GM23338 (cell line): ENCODE data around the gene CAMKK2. TPM values are rescaled to one million over a fixed set of nuclear protein-coding genes. Genes with fewer than 3 reads are reported as not detected.

Source experiments
- ATAC-seq: fragments of 200-7000 bp; cut with Tn5 transposase; 3 replicates; pipeline ENCODE4 v1.9.1; 2020
- DNase-seq: peaks from one replicate; pipeline ENCODE4 v3.0.0-alpha.2; 2015; ENCODE audit warnings: low spot score
- H2AFZ ChIP-seq: fragments of 200-600 bp; sonication (generic); 2 replicates; pipeline ENCODE4 v1.8.0; 2016; ENCODE audit warnings: antibody characterized with exemption, mild to moderate bottlenecking, moderate library complexity
- H3F3A ChIP-seq: fragments of 200-600 bp; sonication (generic); replicated peaks from 2 replicates; pipeline ENCODE4 v1.8.0; 2017; ENCODE audit warnings: antibody characterized with exemption, mixed run types, low read depth
- H3K27ac ChIP-seq: fragments of 200-600 bp; sonication (generic); 2 replicates; pipeline ENCODE4 v1.6.1; 2016; ENCODE audit warnings: low read depth
- H3K27me3 ChIP-seq: fragments of 200-600 bp; sonication (generic); 2 replicates; pipeline ENCODE4 v1.8.0; 2016; ENCODE audit warnings: mild to moderate bottlenecking, mixed run types, moderate library complexity; ENCODE audit not compliant: insufficient read depth
- H3K36me3 ChIP-seq: fragments of 200-600 bp; sonication (generic); 2 replicates; pipeline ENCODE4 v1.8.0; 2016; ENCODE audit warnings: mild to moderate bottlenecking; ENCODE audit not compliant: insufficient read depth
- H3K4me1 ChIP-seq: fragments of 200-600 bp; sonication (generic); 2 replicates; pipeline ENCODE4 v1.8.0; 2016; ENCODE audit warnings: mild to moderate bottlenecking, moderate library complexity; ENCODE audit not compliant: insufficient read depth
- H3K4me2 ChIP-seq: fragments of 200-600 bp; sonication (generic); 2 replicates; pipeline ENCODE4 v1.7.1; 2017; ENCODE audit warnings: mixed run types
- H3K4me3 ChIP-seq: fragments of 200-600 bp; sonication (generic); 2 replicates; pipeline ENCODE4 v1.6.1; 2016; ENCODE audit warnings: mixed run types
- H3K79me2 ChIP-seq: fragments of 200-600 bp; sonication (generic); replicated peaks from 2 replicates; pipeline ENCODE4 v1.8.0; 2017; ENCODE audit warnings: mild to moderate bottlenecking; ENCODE audit not compliant: insufficient read depth
- H3K9me2 ChIP-seq: fragments of 200-600 bp; sonication (generic); 2 replicates; pipeline ENCODE4 v1.8.0; 2017; ENCODE audit not compliant: insufficient read depth
- H4K20me1 ChIP-seq: fragments of 200-600 bp; sonication (generic); replicated peaks from 2 replicates; pipeline ENCODE4 v1.8.0; 2017; ENCODE audit warnings: mild to moderate bottlenecking; ENCODE audit not compliant: insufficient read depth
- H3K27ac Mint-ChIP-seq: 2 replicates; pipeline ENCODE4 v1.8.0; 2020; ENCODE audit warnings: inconsistent platforms, mild to moderate bottlenecking, moderate library complexity, mixed read lengths
- H3K27me3 Mint-ChIP-seq: 3 replicates; pipeline ENCODE4 v1.8.0; 2022; ENCODE audit warnings: low read depth, mild to moderate bottlenecking, moderate library complexity, mixed read lengths, inconsistent platforms; ENCODE audit not compliant: insufficient read depth, poor library complexity
- H3K36me3 Mint-ChIP-seq: 3 replicates; pipeline ENCODE4 v1.8.0; 2021; ENCODE audit warnings: low read depth, mild to moderate bottlenecking, inconsistent platforms, moderate library complexity, mixed read lengths
- H3K4me1 Mint-ChIP-seq: 3 replicates; pipeline ENCODE4 v1.8.0; 2020; ENCODE audit warnings: mild to moderate bottlenecking, inconsistent platforms, mixed read lengths
- H3K4me3 Mint-ChIP-seq: 3 replicates; pipeline ENCODE4 v1.8.0; 2021; ENCODE audit warnings: moderate library complexity, mild to moderate bottlenecking, inconsistent platforms, mixed read lengths
- H3K9me3 Mint-ChIP-seq: 3 replicates; pipeline ENCODE4 v1.8.0; 2020; ENCODE audit warnings: moderate library complexity, mild to moderate bottlenecking, inconsistent platforms, mixed read lengths
- CREB1 ChIP-seq: fragments of 250-450 bp; sonication (Bioruptor Pico); IDR thresholded peaks from 2 replicates; pipeline ENCODE4 v1.5.0; 2020; ENCODE audit warnings: low read depth, mild to moderate bottlenecking, moderate library complexity
- CTCF ChIP-seq, 2 experiments: fragments of 200-600 bp in 1 of 2; sonication (generic) in 1 of 2; conservative IDR thresholded peaks; 2 replicates each; pipeline versions ENCODE4 v1.5.1 to v1.6.1; 2016 to 2017; ENCODE audit warnings: antibody characterized with exemption in 2 of 2, low read depth in 2 of 2, mild to moderate bottlenecking in 2 of 2, moderate library complexity in 1 of 2
- ETS1 ChIP-seq: IDR thresholded peaks from 2 replicates; pipeline ENCODE4 v1.6.1; 2016; ENCODE audit warnings: antibody characterized with exemption
- EZH2 ChIP-seq: fragments of 200-600 bp; sonication (generic); IDR thresholded peaks from one replicate; pipeline ENCODE4 v1.8.0; 2017; ENCODE audit warnings: antibody characterized with exemption, mild to moderate bottlenecking, low read depth; ENCODE audit not compliant: unreplicated experiment
- EZH2phosphoT487 ChIP-seq: fragments of 200-600 bp; sonication (generic); IDR thresholded peaks from one replicate; pipeline ENCODE4 v1.8.1; 2018; ENCODE audit warnings: antibody characterized with exemption; ENCODE audit not compliant: unreplicated experiment
- JUNB ChIP-seq: IDR thresholded peaks from one replicate; pipeline ENCODE4 v1.6.1; 2016; ENCODE audit warnings: antibody characterized with exemption; ENCODE audit not compliant: unreplicated experiment
- NANOG ChIP-seq: IDR thresholded peaks from 2 replicates; pipeline ENCODE4 v1.6.1; 2016; ENCODE audit warnings: antibody characterized with exemption, borderline replicate concordance
- POLR2AphosphoS5 ChIP-seq: IDR thresholded peaks from 2 replicates; pipeline ENCODE4 v1.6.1; 2016; ENCODE audit warnings: antibody characterized with exemption, low read depth
- REST ChIP-seq: IDR thresholded peaks from one replicate; pipeline ENCODE4 v1.6.1; 2018; ENCODE audit warnings: antibody characterized with exemption; ENCODE audit not compliant: unreplicated experiment
- STAT1 ChIP-seq: IDR thresholded peaks from one replicate; pipeline ENCODE4 v1.6.1; 2016; ENCODE audit warnings: antibody characterized with exemption; ENCODE audit not compliant: unreplicated experiment
- ZNF114 ChIP-seq: fragments of 250-450 bp; sonication (Bioruptor Pico); IDR thresholded peaks from 2 replicates; pipeline ENCODE4 v1.5.0; 2020; ENCODE audit warnings: mild to moderate bottlenecking, moderate library complexity
- ZNF331 ChIP-seq: fragments of 250-450 bp; sonication (Bioruptor Pico); IDR thresholded peaks from 2 replicates; pipeline ENCODE4 v1.5.0; 2020; ENCODE audit warnings: low read depth, mild to moderate bottlenecking, moderate library complexity
- ZNF462 ChIP-seq: fragments of 250-450 bp; sonication (Bioruptor Pico); IDR thresholded peaks from 2 replicates; pipeline ENCODE4 v1.5.0; 2020; ENCODE audit warnings: mild to moderate bottlenecking, moderate library complexity
- polyA plus RNA-seq: library from polyadenylated mRNA; unstranded; fragments of >200 nt; fragmentation: Nextera tagmentation; extraction: Ambion mirVana; gene quantifications from 2 replicates; pipeline ENCODE4 v1.2.1, GENCODE V29; 2016
- total RNA-seq: library from RNA; depleted of rRNA; stranded (reverse); fragments of >200 nt; shearing (Covaris generic); gene quantifications from 2 replicates; pipeline ENCODE4 v1.2.3, GENCODE V29; 2014

The CAMKK2 gene
- total and polyA plus RNA-seq, 2 experiments from 2014 or later: 10.3 to 26.4 TPM

GRCh38 chr12:121212875-121213274, 83.6 kb downstream of the CAMKK2 start:
- Histone ChIP-seq H3K36me3 (no peaks in the 10 kb centered on the region), H3K4me2 (no peak overlapping the region), H3K4me1 (peaks cover 6% of the 10 kb centered on the region; the same call in 1 of the 2 replicates), H4K20me1 (no peaks in the 10 kb centered on the region), H3K27ac (no peak overlapping the region), H3F3A (peaks cover 3% of the 10 kb centered on the region; the same call in 1 of the 2 replicates), H3K9me2 (no peaks in the 10 kb centered on the region), H2AFZ (no peak overlapping the region), H3K4me3 (no peak overlapping the region), H3K79me2 (no peaks in the 10 kb centered on the region), H3K27me3 (peaks cover 15% of the 10 kb centered on the region; the same call in 1 of the 2 replicates)
- Mint-ChIP-seq H3K27me3 (peaks cover 13% of the 10 kb centered on the region), H3K4me3 (no peak overlapping the region), H3K36me3 (no peaks in the 10 kb centered on the region), H3K4me1 (peaks cover 5% of the 10 kb centered on the region; the same call in 2 of the 3 replicates), H3K27ac (no peak overlapping the region), H3K9me3 (no peaks in the 10 kb centered on the region)
- no peak for DNase-seq
- TF ChIP-seq EZH2phosphoT487 (no peak), ZNF462 (CRISPR knock-in tag) (no peak), ETS1 (no peak), JUNB (no peak), ZNF114 (CRISPR knock-in tag) (no peak), REST (no peak), EZH2 (no peak), CTCF (conservative IDR thresholded peaks at IDR 0.05; ENCODE audit: low read depth in 2 of 2) (no peak), POLR2AphosphoS5 (no peak), NANOG (no peak), ZNF331 (CRISPR knock-in tag) (no peak), CREB1 (CRISPR knock-in tag) (no peak), STAT1 (no peak)
- no peak for ATAC-seq
